Activated T-cell treated with anti-CD3 and anti-CD28 coated beads for 4 hours (primary cell): ENCODE data around the gene PLCD1.
"Not testable (repeated sequence)": the region's sequence is repeated elsewhere in the genome, so short reads cannot be mapped to it uniquely, and the experiment has no call there.

Experiments
- DNase-seq: peaks from one replicate; pipeline ENCODE4 v3.0.0-alpha.2; 2020

PLCD1 gene

GRCh38 chr3:37984051-37984450, 45.4 kb downstream of the PLCD1 start:
- no peak for DNase-seq

DNA sequence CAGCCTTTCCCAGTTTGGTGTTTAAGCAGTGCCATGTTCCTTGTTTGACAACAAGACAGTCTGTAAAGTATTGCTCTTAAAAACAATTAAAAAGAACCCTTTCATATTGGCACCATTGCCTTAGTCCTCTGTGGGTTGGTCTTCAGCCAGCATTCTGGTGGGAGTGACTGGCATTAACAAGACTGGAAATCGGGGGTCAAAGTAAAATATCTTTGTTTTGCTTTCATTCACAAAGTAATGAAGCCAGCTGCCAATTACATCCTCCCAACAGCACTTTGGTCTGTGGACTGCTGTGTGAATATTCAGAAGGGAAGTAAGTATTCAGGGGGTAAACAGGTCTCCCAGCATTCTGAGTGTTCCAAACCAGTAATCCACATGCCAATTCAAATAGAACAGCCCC, 47.1 kb downstream of the PLCD1 start:
- no peak for DNase-seq

DNA sequence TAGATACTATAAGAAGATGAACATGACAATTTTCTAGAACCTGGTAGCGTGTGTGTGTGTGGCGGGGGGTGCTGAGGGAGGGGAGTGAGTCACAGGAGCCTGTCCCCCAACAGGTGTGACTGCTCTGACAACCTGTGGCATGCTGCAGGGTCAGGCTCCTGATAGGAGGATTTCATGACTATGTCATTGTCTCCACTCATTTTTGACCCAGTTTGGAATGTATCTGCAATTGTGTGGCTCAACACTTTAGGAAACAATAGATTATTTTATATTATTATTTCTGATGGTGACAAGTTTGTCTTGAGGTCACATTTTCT, 48.1 kb downstream of the PLCD1 start:
- no peak for DNase-seq

DNA sequence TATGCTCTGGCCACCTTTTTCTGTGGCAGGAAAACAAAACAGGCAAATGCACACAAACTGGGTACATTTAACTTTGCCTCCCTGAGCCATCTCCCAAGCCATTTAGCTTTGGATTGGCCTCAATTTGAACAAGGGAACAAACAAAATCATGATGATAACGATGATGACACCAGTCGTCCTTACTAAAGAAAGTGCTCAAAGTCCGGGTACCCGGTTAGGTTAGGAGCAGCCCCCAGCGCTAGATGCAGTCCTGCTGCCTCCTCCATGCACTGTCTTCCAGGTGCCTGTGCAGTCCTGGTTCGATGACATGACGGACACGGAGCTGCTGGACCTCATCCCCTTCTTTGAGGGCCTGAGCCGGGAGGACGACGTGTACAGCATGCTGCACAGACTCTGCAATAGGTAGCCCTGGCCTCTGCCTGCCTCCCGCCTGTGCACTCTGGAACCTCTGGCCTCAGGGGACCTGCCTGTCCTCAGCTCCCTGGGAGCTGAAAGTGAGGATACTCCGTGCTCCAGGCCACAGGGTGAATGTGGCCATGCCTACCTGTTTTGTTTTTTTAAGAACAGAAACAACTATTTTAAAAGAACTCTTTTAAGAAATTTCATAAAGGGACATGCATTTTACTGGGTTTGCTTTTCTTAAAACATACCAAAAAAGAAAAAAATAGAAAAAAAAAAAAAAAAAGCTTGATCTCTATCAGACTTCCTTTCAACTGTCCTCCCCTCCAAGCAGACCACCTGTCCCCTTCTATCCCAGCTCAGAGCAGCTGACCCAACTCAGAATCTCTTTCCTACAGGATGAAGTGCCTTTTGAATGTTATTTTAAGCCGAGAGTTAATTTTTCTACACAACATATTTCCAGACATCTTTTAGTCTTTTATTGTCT, 48.7 kb downstream of the PLCD1 start:
- no peak for DNase-seq

DNA sequence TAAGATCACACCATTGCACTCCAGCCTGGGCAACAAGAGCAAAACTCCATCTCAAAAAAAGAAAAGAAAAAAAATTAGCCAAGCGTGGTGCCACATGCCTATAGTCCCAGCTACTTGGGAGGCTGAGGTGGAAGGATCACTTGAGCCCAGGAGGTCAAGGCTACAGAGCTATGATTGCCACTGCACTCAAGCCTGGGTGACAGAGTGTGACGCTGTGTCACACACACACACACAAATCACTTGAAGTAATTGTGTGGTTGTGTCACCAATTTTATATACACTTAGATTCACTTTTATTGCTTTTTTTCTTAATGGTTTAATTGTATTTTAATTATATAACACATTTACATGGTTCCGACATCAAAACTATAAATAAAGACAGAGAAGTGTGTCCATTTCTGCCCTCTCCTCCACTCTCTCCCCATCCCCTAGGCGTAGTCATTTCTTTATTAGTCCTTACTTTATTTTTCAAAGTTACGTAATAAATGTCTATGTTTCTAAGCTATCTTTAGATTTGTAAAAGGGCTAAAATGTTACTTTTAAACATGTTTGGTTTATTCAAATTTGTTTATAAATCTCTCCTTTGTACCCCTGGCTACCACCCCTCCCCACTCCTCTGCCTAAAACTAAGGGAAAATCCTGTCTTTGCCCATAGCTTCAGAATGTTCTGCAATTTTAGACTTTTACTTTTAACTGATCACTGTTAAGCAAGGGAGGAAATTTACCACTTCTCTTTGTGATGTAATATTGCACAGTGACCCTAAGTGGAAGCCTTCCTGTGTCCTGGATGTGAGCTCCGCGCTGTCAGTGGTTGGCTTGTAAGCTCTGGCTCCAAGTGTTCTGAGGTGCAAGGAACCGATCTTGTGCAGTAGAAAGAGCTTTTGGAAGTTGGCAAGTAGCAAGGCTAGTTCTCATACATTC, 49.6 kb downstream of the PLCD1 start:
- DNase-seq, result no peak

GRCh38 chr3:37974121-37975083, 55.0 kb downstream of the PLCD1 start:
- peak; percentile 64 for DNase-seq

- DNase-seq, result no peak
Measured at GRCh38 chr3:37973246-37974054, 56.0 kb downstream of the PLCD1 start.

DNA sequence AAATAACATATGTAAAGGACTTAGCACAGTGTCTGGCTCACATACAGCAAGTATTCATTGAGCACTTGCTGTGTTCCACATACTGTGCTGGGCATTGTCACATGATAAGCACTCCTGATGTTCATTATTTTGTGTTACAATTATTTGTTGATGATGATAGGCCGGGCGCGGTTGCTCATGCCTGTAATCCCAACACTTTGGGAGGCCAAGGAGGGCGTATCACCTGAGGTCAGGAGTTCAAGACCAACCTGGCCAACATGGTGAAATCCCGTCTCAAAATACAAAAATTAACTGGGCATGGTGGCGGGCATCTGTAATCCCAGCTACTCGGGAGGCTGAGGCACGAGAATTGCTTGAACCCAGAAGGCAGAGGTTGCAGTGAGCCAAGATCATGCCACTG, 57.4 kb downstream of the PLCD1 start:
- not testable (repeated sequence) for DNase-seq

- no peak for DNase-seq
Measured at GRCh38 chr3:37971467-37971866, 58.0 kb downstream of the PLCD1 start.

DNA sequence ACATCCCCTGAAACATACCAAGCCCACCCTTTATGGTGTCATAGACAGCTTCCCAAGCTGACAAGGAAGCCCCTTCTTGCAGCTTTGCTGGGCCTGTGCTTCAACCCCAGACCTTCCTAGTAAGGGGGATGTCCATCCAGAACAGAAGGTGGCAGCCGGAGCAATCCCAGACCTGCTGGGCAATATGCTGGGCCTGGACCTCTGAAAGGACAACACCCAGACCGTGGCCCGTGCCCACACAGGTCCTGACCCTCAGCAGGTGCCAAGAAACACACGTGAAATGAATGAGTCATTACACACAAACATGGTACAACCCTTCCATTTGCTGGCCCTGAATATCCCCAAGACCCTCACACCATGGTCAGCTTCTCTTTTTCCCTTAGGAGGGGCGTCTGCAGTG, 58.6 kb downstream of the PLCD1 start:
- no peak for DNase-seq

GRCh38 chr3:37969596-37970100, 59.8 kb downstream of the PLCD1 start:
- no peak for DNase-seq

- DNase-seq, result no peak
Measured at GRCh38 chr3:37968813-37969595, 60.4 kb downstream of the PLCD1 start.

DNA sequence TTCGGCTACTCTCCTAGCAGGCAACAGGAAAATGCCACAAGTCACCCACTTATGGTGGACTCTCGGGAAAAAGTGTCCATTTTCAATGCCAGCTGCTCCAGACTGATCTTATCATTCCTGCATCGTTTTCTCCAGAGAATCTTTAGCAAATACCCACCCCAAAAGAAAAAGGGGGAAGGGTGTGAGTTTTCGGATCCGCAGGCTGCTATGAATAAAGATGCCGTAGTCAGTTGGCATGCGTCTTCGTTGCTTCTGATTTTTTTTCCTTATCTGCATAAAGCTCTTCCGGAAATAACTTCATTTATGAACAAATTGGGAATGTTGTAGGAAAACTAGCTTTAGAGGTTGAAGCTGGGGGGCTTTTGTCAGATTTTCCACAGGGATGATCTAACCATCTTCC, 61.2 kb downstream of the PLCD1 start:
- no peak for DNase-seq

DNA sequence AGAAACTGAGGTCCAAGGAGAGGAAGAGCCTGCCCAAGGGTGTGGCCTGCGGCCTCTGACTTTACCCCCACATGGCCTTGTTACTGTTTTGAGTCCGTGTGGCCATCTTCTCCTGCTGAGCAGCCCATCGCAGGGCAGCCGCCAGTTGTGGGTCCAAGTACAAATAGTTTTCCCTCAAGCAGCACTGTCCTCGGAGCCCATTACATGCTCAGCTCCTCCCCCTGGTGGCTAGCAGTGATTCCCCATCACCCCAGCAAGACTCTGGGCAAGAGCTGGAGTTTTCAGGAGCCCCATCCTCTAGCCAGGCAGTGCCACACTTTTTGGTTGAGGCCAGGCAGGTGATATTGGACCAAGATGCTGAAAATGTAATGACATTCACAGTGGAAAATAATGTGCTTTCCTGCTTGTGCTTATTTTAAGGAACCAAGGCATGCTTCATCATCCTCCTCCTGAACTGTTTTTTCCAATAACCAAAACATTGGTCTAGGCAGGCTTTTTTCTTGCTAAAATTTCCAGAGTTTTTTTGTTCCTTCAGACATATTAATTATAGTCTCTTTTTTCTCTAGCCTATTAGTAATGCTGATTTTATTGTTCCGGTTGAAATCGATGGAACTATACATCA, 62.1 kb downstream of the PLCD1 start:
- DNase-seq, result peak; percentile 36

DNA sequence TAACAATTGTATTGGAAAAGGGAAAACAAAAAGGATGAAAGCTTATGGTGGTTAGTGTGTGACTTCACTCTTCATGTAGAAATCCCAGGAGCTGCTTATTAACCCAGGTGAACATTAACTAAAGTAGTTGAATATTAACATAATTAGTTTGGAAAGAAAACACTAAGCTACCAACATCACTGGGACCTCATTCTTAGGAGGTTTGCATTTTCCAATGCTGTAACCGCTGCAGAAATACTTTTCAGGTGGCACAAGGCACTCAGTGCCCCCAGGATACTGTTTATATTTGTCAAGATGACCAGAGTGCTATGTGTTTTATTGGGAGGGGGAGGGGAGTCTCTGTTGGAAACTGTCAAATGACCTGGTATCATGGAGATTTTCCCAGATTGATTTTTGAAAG, 64.7 kb downstream of the PLCD1 start:
- no peak for DNase-seq

- no peak for DNase-seq
Measured at GRCh38 chr3:37964146-37964545, 65.3 kb downstream of the PLCD1 start.

GRCh38 chr3:37963635-37964034, 65.8 kb downstream of the PLCD1 start:
- no peak for DNase-seq

DNA sequence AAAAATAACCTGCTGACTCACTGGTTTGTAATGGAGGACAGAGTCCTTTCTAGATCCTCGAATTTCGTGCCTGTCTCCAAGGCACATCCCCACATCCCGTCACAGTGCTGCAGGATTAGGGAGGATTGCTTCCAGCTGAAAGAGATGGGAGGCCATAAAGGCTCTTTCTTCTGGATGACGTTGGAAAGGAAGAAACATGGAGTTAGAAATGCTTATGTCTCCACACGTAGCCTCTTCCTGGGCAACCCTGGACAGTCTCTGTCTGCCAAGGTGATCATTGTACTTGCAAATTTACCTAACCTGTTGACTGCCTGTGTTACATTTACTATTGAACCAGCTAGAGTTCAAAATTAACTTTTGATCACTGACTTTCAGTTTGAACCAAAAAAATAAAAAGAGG, 66.4 kb downstream of the PLCD1 start:
- DNase-seq, result no peak

GRCh38 chr3:37961622-37962431, 67.6 kb downstream of the PLCD1 start:
- no peak for DNase-seq

DNA sequence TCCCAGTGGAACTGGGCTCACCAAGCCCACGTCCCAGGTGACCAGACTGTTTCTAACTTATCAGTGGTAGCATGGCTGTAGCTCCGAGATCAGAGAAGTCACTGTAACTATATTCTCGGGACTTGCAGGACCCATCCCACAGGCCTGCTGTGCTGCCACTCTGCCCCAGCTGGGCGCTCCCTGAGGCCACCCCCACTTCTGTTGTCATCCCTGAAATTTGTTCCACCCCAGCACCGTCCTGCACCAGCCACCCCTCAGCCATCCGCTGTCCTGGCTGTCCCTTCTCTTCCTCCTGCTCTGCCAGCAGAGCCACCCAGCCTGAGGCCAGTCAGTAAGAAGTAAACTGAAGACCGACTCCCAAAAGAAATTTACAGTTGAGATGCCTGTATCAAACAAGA, 71.9 kb downstream of the PLCD1 start:
- DNase-seq, result no peak
